ENCODE measurements around the gene AKAP13.
A peak's percentile ranks its signal among the peaks of the same experiment; 100 is the strongest.

Gene AKAP13

DNA sequence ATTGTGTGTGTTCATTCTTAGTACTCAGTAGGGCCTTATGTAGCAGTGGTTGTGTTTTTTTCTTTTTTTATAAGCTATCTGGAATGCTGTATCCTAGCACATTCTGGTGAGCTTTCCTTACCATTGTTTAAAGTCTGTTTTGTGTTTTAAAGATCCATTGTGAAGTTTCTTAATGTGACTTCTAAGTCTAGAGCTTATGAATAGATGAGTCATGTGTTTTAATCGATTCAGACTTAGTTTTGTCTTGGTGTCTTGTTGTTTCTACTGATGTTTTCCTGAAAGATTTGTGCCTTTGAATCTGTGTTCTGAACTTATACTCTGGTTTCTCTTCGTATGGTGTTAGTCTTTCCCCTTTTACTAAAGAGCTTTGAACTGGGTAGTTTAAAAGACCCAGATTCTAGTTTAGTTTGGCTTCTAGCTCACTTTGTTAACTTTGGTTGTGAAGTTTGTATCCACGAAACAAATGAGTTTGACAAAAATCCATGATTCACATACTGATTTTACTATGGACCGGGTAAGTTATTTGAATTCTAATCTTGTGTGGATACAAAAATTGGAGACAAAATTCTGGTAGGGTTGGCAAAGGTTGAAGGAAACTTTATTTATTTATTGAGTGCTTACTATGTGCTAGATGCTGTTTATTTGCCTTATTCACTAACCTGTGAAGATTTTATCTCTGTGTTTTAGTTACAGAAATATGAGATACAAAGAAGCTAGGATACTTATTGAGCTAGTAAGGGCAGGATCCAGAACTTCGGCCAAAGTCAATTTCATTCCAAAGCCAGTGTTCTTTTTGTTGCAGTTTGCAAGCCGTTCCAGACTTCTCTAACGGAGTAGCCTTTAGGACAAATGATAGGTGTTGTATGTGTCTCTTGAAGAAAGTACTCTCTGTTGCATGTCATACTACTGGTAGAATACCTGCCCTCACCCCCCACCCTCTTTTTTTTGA lies 24.8 kb downstream of the AKAP13 start:
- Mint-ChIP-seq H3K27ac (peak overlapping the region; percentile 15 to 32 (median 29)), H3K36me3 (ENCODE audit: low read depth) (peaks cover 19% of the 10 kb centered on the region), H3K4me1 (peaks cover 47% of the 10 kb centered on the region), H3K9me3 (peaks cover 2% of the 10 kb centered on the region), H3K4me3 (no peak overlapping the region), H3K27me3 (ENCODE audit: low read depth) (no peaks in the 10 kb centered on the region)
- TF ChIP-seq, protein P1, sequence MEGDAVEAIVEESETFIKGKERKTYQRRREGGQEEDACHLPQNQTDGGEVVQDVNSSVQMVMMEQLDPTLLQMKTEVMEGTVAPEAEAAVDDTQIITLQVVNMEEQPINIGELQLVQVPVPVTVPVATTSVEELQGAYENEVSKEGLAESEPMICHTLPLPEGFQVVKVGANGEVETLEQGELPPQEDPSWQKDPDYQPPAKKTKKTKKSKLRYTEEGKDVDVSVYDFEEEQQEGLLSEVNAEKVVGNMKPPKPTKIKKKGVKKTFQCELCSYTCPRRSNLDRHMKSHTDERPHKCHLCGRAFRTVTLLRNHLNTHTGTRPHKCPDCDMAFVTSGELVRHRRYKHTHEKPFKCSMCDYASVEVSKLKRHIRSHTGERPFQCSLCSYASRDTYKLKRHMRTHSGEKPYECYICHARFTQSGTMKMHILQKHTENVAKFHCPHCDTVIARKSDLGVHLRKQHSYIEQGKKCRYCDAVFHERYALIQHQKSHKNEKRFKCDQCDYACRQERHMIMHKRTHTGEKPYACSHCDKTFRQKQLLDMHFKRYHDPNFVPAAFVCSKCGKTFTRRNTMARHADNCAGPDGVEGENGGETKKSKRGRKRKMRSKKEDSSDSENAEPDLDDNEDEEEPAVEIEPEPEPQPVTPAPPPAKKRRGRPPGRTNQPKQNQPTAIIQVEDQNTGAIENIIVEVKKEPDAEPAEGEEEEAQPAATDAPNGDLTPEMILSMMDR (IDR thresholded peaks at IDR 0.05; ENCODE audit: unreplicated experiment in 3 of 3), result no peak

DNA sequence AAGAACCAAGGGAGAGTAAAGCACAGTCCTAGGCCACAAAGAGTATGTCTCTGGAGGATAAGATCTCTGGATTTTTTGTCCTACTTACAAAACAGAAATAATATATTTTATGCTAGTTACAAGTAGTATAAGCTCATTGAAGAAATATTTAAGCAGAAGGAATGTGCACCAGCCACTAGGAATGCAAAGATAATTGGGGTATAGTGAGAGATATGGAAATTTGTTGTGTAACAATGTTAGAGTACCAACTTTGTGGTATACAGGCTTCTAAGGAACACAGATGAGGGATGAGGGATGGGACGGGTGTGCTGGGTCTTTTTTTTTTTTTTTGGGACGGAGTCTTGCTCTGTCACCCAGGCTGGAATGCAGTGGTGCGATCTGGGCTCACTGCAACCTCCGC lies 26.5 kb downstream of the AKAP13 start:
- H3K27ac Mint-ChIP-seq, result peak overlapping the region in 1 of 3 experiments; percentile 5
- peaks cover 41% of the 10 kb centered on the region for H3K4me1 Mint-ChIP-seq
- H3K27me3 Mint-ChIP-seq (ENCODE audit: low read depth), result no peaks in the 10 kb centered on the region
- peaks cover 7% of the 10 kb centered on the region for H3K9me3 Mint-ChIP-seq
- TF ChIP-seq, protein P1 (IDR thresholded peaks at IDR 0.05; ENCODE audit: unreplicated experiment in 3 of 3), result no peak
- H3K4me3 Mint-ChIP-seq, result no peak overlapping the region
- peaks cover 29% of the 10 kb centered on the region for H3K36me3 Mint-ChIP-seq (ENCODE audit: low read depth)

DNA sequence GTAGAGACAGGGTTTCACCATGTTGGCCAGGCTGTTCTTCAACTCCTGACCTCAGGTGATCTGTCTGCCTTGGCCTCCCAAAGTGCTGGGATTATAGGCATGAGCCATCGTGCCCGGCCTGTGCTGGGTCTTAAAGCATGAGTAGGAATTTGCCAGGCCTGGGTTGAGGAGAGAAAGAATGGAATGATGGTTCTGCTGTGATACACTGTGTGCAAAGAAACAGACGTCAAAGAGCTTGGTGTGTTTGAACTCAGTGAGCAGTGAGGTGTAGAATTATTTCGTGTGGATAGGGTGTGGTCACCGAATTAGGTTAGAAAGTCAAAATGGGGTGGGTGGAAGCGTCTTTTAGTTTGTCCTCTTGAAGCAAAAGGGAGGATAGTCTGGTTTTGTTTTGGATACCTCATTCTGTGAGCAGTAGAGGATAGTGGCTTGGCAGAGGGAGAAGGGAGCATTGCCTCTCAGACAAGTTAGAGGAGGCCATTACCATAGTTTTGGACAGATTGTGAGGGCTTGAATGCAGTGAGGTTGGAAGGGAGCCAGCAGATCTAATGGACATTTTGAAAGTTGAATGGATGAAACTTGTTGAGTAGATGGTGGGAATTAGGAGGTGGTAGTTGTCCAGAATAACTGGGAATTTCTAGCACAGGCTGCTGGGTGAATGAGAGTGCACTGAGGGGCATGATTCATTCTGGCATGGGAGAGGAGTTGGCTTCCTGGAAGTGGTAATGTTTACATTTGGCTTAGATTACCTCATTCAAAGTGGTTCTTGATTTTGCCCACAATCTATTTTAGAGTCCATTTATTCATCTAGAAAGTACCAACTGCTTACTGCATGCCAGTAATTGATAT lies 27.2 kb downstream of the AKAP13 start:
- H3K9me3 Mint-ChIP-seq, result peaks cover 7% of the 10 kb centered on the region
- no peaks in the 10 kb centered on the region for H3K27me3 Mint-ChIP-seq (ENCODE audit: low read depth)
- peaks cover 38% of the 10 kb centered on the region for H3K4me1 Mint-ChIP-seq
- TF ChIP-seq, protein P1 (IDR thresholded peaks at IDR 0.05; ENCODE audit: unreplicated experiment in 3 of 3), result no peak
- no peak overlapping the region for H3K4me3 Mint-ChIP-seq
- peaks cover 29% of the 10 kb centered on the region for H3K36me3 Mint-ChIP-seq (ENCODE audit: low read depth)
- no peak overlapping the region for H3K27ac Mint-ChIP-seq

DNA sequence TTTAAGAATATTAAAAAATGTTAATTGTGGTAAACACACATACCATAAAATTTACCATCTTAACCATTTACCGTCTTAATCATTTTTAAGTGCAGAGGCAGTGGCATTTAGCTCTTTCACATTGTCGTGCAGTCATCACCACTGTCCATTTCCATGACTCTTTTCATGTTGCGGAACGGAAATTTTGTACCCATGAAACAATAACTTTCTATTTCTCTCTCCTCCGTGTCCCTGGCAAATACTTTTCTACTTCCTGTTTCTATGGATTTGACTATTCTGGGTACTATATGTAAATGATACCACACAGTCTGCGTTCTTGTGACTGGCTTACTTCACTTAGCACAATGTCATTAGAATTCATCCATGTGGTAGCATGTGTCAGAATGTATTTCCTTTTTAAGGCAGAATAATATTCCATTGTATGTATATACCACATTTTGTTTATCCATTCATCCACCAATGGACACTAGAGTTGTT lies 27.9 kb downstream of the AKAP13 start:
- H3K36me3 Mint-ChIP-seq (ENCODE audit: low read depth), result peaks cover 29% of the 10 kb centered on the region
- H3K27me3 Mint-ChIP-seq (ENCODE audit: low read depth), result no peaks in the 10 kb centered on the region
- H3K4me1 Mint-ChIP-seq, result peaks cover 42% of the 10 kb centered on the region
- no peak overlapping the region for H3K4me3 Mint-ChIP-seq
- no peak overlapping the region for H3K27ac Mint-ChIP-seq
- peaks cover 7% of the 10 kb centered on the region for H3K9me3 Mint-ChIP-seq
- TF ChIP-seq, protein P1 (IDR thresholded peaks at IDR 0.05; ENCODE audit: unreplicated experiment in 3 of 3), result no peak

DNA sequence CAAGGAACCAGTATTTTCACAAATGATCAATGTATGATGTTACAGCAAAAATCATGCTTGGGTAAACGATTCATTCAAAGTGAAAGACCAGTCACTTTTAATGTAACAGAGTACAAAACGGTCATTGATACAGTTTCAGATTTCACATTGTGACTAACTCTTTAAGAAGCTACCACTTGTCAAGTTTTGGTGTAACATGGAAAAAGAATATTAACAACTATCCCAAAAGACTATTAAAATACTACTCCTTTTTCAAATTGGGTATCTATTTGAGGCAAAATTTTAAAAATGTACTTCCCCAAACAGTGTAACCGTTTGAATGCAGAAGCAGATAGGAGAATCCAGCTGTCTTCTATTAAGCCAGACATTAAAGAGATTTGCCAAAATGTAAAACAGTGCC lies 31.7 kb downstream of the AKAP13 start:
- no peak overlapping the region for H3K27ac Mint-ChIP-seq
- H3K36me3 Mint-ChIP-seq (ENCODE audit: low read depth), result peaks cover 31% of the 10 kb centered on the region
- TF ChIP-seq, protein P1 (IDR thresholded peaks at IDR 0.05; ENCODE audit: unreplicated experiment in 3 of 3), result no peak
- H3K4me3 Mint-ChIP-seq, result no peak overlapping the region
- no peaks in the 10 kb centered on the region for H3K27me3 Mint-ChIP-seq (ENCODE audit: low read depth)
- H3K9me3 Mint-ChIP-seq, result peaks cover 7% of the 10 kb centered on the region
- peaks cover 42% of the 10 kb centered on the region for H3K4me1 Mint-ChIP-seq
